ENCODE measurements around the gene LNPEP.

- TF ChIP-seq HMGA2 (CRISPR knock-in tag; IDR thresholded peaks at IDR 0.05) (no peak), IRF2 (CRISPR knock-in tag; IDR thresholded peaks at IDR 0.05; ENCODE audit: borderline replicate concordance, low read depth) (no peak), CTCF (IDR thresholded peaks at IDR 0.05) (no peak), TEAD4 (CRISPR knock-in tag; IDR thresholded peaks at IDR 0.05) (no peak)
These were observed 6.2 kb downstream of the LNPEP start for GRCh38 chr5:96942078-96942477.

Measured in WTC11 (cell line).